HL-60 (cell line): ENCODE data around the gene SVOP.

ENCODE experiments used
- DNase-seq, 2 experiments: peaks; one replicate each; pipeline ENCODE4 v3.0.0-alpha.2; 2010 to 2020; ENCODE audit warnings: low read depth in 1 of 2, low spot score in 1 of 2
- H3K27ac ChIP-seq: fragments of 250-450 bp; sonication (Bioruptor Pico); replicated peaks from 2 replicates; pipeline ENCODE4 v1.5.1; 2020; ENCODE audit warnings: mild to moderate bottlenecking, moderate library complexity
- H3K27me3 ChIP-seq: fragments of 250-450 bp; sonication (Bioruptor Pico); 2 replicates; pipeline ENCODE4 v1.5.1; 2021; ENCODE audit warnings: mild to moderate bottlenecking, moderate library complexity; ENCODE audit not compliant: insufficient read depth, poor library complexity, severe bottlenecking
- H3K4me3 ChIP-seq: replicated peaks from 2 replicates; pipeline ENCODE4 v1.5.1; 2011; ENCODE audit warnings: mild to moderate bottlenecking, control low read depth, low read length; ENCODE audit not compliant: insufficient read depth
- CTCF ChIP-seq: IDR thresholded peaks from one replicate; pipeline ENCODE4 v1.5.1; 2011; ENCODE audit warnings: low read length, control low read depth, inconsistent platforms; ENCODE audit not compliant: insufficient read depth
- GABPA ChIP-seq: IDR thresholded peaks from 2 replicates; pipeline ENCODE4 v1.6.1; 2012; ENCODE audit warnings: low read depth
- POLR2AphosphoS5 ChIP-seq: IDR thresholded peaks from 2 replicates; pipeline ENCODE4 v1.6.1; 2012; ENCODE audit warnings: low read depth
- REST ChIP-seq: IDR thresholded peaks from 2 replicates; pipeline ENCODE4 v1.6.1; 2012; ENCODE audit warnings: low read depth; ENCODE audit not compliant: insufficient replicate concordance
- SPI1 ChIP-seq: IDR thresholded peaks from 2 replicates; pipeline ENCODE4 v1.6.1; 2012; ENCODE audit warnings: low read depth, mild to moderate bottlenecking, borderline replicate concordance

Gene SVOP

GRCh38 chr12:108930756-108931155, 90.1 kb downstream of the SVOP start:
- H3K4me3 ChIP-seq, result no peak overlapping the region
- no peak for DNase-seq
- H3K27ac ChIP-seq, result no peak overlapping the region
- H3K27me3 ChIP-seq, result no peaks in the 10 kb centered on the region
- no peak for TF ChIP-seq REST

GRCh38 chr12:108930155-108930554, 90.7 kb downstream of the SVOP start:
- no peak overlapping the region for H3K27ac ChIP-seq
- TF ChIP-seq POLR2AphosphoS5, result no peak
- TF ChIP-seq REST, result no peak
- no peak for TF ChIP-seq GABPA
- TF ChIP-seq CTCF, result no peak
- no peak for TF ChIP-seq SPI1
- no peak overlapping the region for H3K4me3 ChIP-seq
- no peaks in the 10 kb centered on the region for H3K27me3 ChIP-seq
- no peak for DNase-seq

- no peak for DNase-seq
- no peak for TF ChIP-seq REST
- no peak for TF ChIP-seq CTCF
- no peak for TF ChIP-seq SPI1
- TF ChIP-seq GABPA, result no peak
- no peak for TF ChIP-seq POLR2AphosphoS5
- Histone ChIP-seq H3K27ac (no peak overlapping the region), H3K4me3 (no peak overlapping the region), H3K27me3 (no peaks in the 10 kb centered on the region)
These were observed 92.2 kb downstream of the SVOP start for GRCh38 chr12:108928695-108929094.

GRCh38 chr12:108922918-108923317, 98.0 kb downstream of the SVOP start:
- no peak overlapping the region for H3K27ac ChIP-seq
- no peaks in the 10 kb centered on the region for H3K27me3 ChIP-seq
- no peak for TF ChIP-seq REST
- no peak for TF ChIP-seq CTCF
- TF ChIP-seq POLR2AphosphoS5, result no peak
- TF ChIP-seq GABPA, result no peak
- TF ChIP-seq SPI1, result no peak
- H3K4me3 ChIP-seq, result no peak overlapping the region
- DNase-seq, result no peak
